GM03348 (cell line): Measurements from ENCODE around the gene TET1.
"Not testable (repeated sequence)": the region's sequence is repeated elsewhere in the genome, so short reads cannot be mapped to it uniquely, and the experiment has no call there.

Source experiments
- DNase-seq: peaks from one replicate; pipeline ENCODE4 v3.0.0; 2012; ENCODE audit warnings: low spot score

The TET1 gene

GRCh38 chr10:68611227-68611626 is 51.1 kb downstream of the TET1 start:
- DNase-seq: no peak

GRCh38 chr10:68613974-68614373 is 53.8 kb downstream of the TET1 start:
- not testable (repeated sequence) for DNase-seq

GRCh38 chr10:68617691-68618090 is 57.6 kb downstream of the TET1 start:
- not testable (repeated sequence) for DNase-seq

- no peak for DNase-seq
These were observed 58.1 kb downstream of the TET1 start for GRCh38 chr10:68618234-68618633.

- no peak for DNase-seq
These were observed 59.5 kb downstream of the TET1 start for GRCh38 chr10:68619595-68619994.

GRCh38 chr10:68625316-68625921 is 65.3 kb downstream of the TET1 start:
- no peak for DNase-seq

GRCh38 chr10:68628576-68629127 is 68.5 kb downstream of the TET1 start:
- DNase-seq: no peak

- DNase-seq: not testable (repeated sequence)
These were observed 72.1 kb downstream of the TET1 start for GRCh38 chr10:68632271-68632560.

GRCh38 chr10:68633281-68633680 is 73.1 kb downstream of the TET1 start:
- no peak for DNase-seq

- DNase-seq: no peak
These were observed 73.8 kb downstream of the TET1 start for GRCh38 chr10:68633816-68634466.

- no peak for DNase-seq
These were observed 76.2 kb downstream of the TET1 start for GRCh38 chr10:68636335-68636734.

GRCh38 chr10:68643550-68643949 is 83.4 kb downstream of the TET1 start:
- not testable (repeated sequence) for DNase-seq

- DNase-seq: peak; percentile 87
These were observed 87.7 kb downstream of the TET1 start for GRCh38 chr10:68647672-68648341.

- DNase-seq: no peak
These were observed 95.5 kb downstream of the TET1 start for GRCh38 chr10:68655620-68656126.

- peak; percentile 58 for DNase-seq
These were observed 105.7 kb downstream of the TET1 start for GRCh38 chr10:68665841-68666240.

GRCh38 chr10:68666280-68666760 is 106.2 kb downstream of the TET1 start:
- peak; percentile 80 for DNase-seq

GRCh38 chr10:68668231-68668630 is 108.1 kb downstream of the TET1 start:
- no peak for DNase-seq

GRCh38 chr10:68668972-68669371 is 108.8 kb downstream of the TET1 start:
- DNase-seq: no peak

- no peak for DNase-seq
These were observed 124.3 kb downstream of the TET1 start for GRCh38 chr10:68684413-68684812.

- DNase-seq: no peak
These were observed 135.9 kb downstream of the TET1 start for GRCh38 chr10:68696018-68696417.

GRCh38 chr10:68697106-68697505 is 137.0 kb downstream of the TET1 start:
- DNase-seq: no peak

GRCh38 chr10:68700197-68700596 is 140.1 kb downstream of the TET1 start:
- DNase-seq: no peak

GRCh38 chr10:68705548-68705947 is 145.4 kb downstream of the TET1 start:
- DNase-seq: no peak
